GM18909 (cell line): ENCODE data around the gene TRERF1.

Experiments
- ATAC-seq: cut with Tn5 transposase; IDR thresholded peaks from one replicate; pipeline ENCODE4 v1.9.1; 2021; ENCODE audit warnings: mild to moderate bottlenecking; ENCODE audit not compliant: unreplicated experiment, poor library complexity

Gene TRERF1

GRCh38 chr6:42280966-42281533 lies 170.7 kb downstream of the TRERF1 start:
- ATAC-seq, result no peak

- no peak for ATAC-seq
These were observed 171.6 kb downstream of the TRERF1 start for GRCh38 chr6:42279966-42280629.

GRCh38 chr6:42279144-42279781 lies 172.5 kb downstream of the TRERF1 start:
- ATAC-seq, result no peak

GRCh38 chr6:42278131-42278853 lies 173.4 kb downstream of the TRERF1 start:
- ATAC-seq, result no peak

- no peak for ATAC-seq
These were observed 175.5 kb downstream of the TRERF1 start for GRCh38 chr6:42276034-42276890.

- no peak for ATAC-seq
These were observed 176.2 kb downstream of the TRERF1 start for GRCh38 chr6:42275376-42276033.

- no peak for ATAC-seq
These were observed 176.8 kb downstream of the TRERF1 start for GRCh38 chr6:42274898-42275297.

GRCh38 chr6:42271834-42272805 lies 179.6 kb downstream of the TRERF1 start:
- ATAC-seq, result no peak

GRCh38 chr6:42269974-42270510 lies 181.7 kb downstream of the TRERF1 start:
- ATAC-seq, result peak; percentile 44

GRCh38 chr6:42269553-42269952 lies 182.2 kb downstream of the TRERF1 start:
- ATAC-seq, result peak; percentile 96

- no peak for ATAC-seq
These were observed 182.9 kb downstream of the TRERF1 start for GRCh38 chr6:42268835-42269204.

- ATAC-seq, result no peak
These were observed 183.5 kb downstream of the TRERF1 start for GRCh38 chr6:42268016-42268834.

- no peak for ATAC-seq
These were observed 185.2 kb downstream of the TRERF1 start for GRCh38 chr6:42266538-42266937.

GRCh38 chr6:42264852-42265390 lies 186.8 kb downstream of the TRERF1 start:
- no peak for ATAC-seq

- no peak for ATAC-seq
These were observed 187.4 kb downstream of the TRERF1 start for GRCh38 chr6:42264162-42264851.

GRCh38 chr6:42263165-42263728 lies 188.5 kb downstream of the TRERF1 start:
- ATAC-seq, result no peak
